Vagina (tissue), 2 donors: ENCODE results near the gene ST7. TPM values are rescaled to one million over a fixed set of nuclear protein-coding genes. Genes with fewer than 3 reads are reported as not detected.

Source experiments
- DNase-seq, 2 donors: peaks; one replicate each; pipeline ENCODE4 v3.0.0-alpha.2; 2017; ENCODE audit errors: extremely low spot score in 2 of 2
- H3K27ac ChIP-seq: fragments of 200-600 bp; sonication (generic); one replicate; pipeline ENCODE4 v1.5.1; 2019
- H3K27me3 ChIP-seq: fragments of 200-600 bp; sonication (generic); one replicate; pipeline ENCODE4 v1.5.1; 2019
- H3K36me3 ChIP-seq, 2 donors: fragments of 200-600 bp; sonication (generic); one replicate each; pipeline ENCODE4 v1.5.1; 2017 to 2019
- H3K4me1 ChIP-seq: fragments of 200-600 bp; sonication (generic); one replicate; pipeline ENCODE4 v1.5.1; 2019
- H3K4me3 ChIP-seq, 2 donors: fragments of 200-600 bp; sonication (generic); 1 replicate in 1 of 2; 2 replicates in 1 of 2; pipeline ENCODE4 v1.5.1; 2016 to 2019
- H3K9me3 ChIP-seq: fragments of 200-600 bp; sonication (generic); one replicate; pipeline ENCODE4 v1.5.1; 2019
- POLR2A ChIP-seq, 2 donors: fragments of 450-650 bp; IDR thresholded peaks; one replicate each; pipeline ENCODE4 v1.6.1; 2017; ENCODE audit warnings: antibody characterized with exemption in 2 of 2, mild to moderate bottlenecking in 2 of 2, moderate library complexity in 2 of 2
- POLR2AphosphoS5 ChIP-seq, 2 donors: sonication (generic); formaldehyde crosslinking; IDR thresholded peaks; one replicate each; pipeline ENCODE4 v1.9.0; 2017; ENCODE audit warnings: antibody characterized with exemption in 2 of 2, mild to moderate bottlenecking in 2 of 2, low read depth in 1 of 2; ENCODE audit not compliant: insufficient read depth in 1 of 2
- intact Hi-C: fragments of 100-400 bp; cut with DNase I; formaldehyde crosslinking; loops from one replicate; pipeline ENCODE4 v1.15.1; 2023
- total RNA-seq: library from RNA; depleted of rRNA; stranded (reverse); fragments of >200 nt; gene quantifications from one replicate; pipeline ENCODE4 v1.2.3, GENCODE V29; 2016
- TF ChIP-seq, protein P1 (sequence below), 3 experiments: fragments of 450-650 bp in 2 of 3; fragments of 200-600 bp in 1 of 3; sonication (generic) in 1 of 3; IDR thresholded peaks; one replicate each; pipeline ENCODE4 v1.5.1; 2017 to 2019; ENCODE audit warnings: antibody characterized with exemption in 3 of 3, mild to moderate bottlenecking in 2 of 3, moderate library complexity in 2 of 3

The ST7 gene
- total RNA-seq, 1 donor from 2014 or later = 15.2 TPM

- peaks cover 23% of the 10 kb centered on the region for H3K4me1 ChIP-seq
- H3K27ac ChIP-seq = no peak overlapping the region
- no peaks in the 10 kb centered on the region for H3K27me3 ChIP-seq
- no peak overlapping the region for H3K4me3 ChIP-seq
- H3K36me3 ChIP-seq = no peaks in the 10 kb centered on the region
- intact Hi-C loops = no loop called here
- TF ChIP-seq POLR2A (IDR thresholded peaks at IDR 0.05) = no peak
- H3K9me3 ChIP-seq = no peaks in the 10 kb centered on the region
- no peak for DNase-seq
Observed at GRCh38 chr7:117075934-117076333, 122.6 kb downstream of the ST7 start.

- intact Hi-C loops = no loop called here
- Histone ChIP-seq H3K4me1 (peaks cover 17% of the 10 kb centered on the region), H3K27me3 (no peaks in the 10 kb centered on the region), H3K4me3 (no peak overlapping the region), H3K27ac (no peak overlapping the region), H3K9me3 (no peaks in the 10 kb centered on the region), H3K36me3 (no peaks in the 10 kb centered on the region)
- TF ChIP-seq, protein P1, sequence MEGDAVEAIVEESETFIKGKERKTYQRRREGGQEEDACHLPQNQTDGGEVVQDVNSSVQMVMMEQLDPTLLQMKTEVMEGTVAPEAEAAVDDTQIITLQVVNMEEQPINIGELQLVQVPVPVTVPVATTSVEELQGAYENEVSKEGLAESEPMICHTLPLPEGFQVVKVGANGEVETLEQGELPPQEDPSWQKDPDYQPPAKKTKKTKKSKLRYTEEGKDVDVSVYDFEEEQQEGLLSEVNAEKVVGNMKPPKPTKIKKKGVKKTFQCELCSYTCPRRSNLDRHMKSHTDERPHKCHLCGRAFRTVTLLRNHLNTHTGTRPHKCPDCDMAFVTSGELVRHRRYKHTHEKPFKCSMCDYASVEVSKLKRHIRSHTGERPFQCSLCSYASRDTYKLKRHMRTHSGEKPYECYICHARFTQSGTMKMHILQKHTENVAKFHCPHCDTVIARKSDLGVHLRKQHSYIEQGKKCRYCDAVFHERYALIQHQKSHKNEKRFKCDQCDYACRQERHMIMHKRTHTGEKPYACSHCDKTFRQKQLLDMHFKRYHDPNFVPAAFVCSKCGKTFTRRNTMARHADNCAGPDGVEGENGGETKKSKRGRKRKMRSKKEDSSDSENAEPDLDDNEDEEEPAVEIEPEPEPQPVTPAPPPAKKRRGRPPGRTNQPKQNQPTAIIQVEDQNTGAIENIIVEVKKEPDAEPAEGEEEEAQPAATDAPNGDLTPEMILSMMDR (IDR thresholded peaks at IDR 0.05) = no peak
- TF ChIP-seq POLR2A (IDR thresholded peaks at IDR 0.05) (no peak), POLR2AphosphoS5 (IDR thresholded peaks at IDR 0.05; ENCODE audit: insufficient read depth in 1 of 2, low read depth in 1 of 2) (no peak)
- DNase-seq = no peak
Observed at GRCh38 chr7:117076426-117076943, 123.2 kb downstream of the ST7 start.

DNA sequence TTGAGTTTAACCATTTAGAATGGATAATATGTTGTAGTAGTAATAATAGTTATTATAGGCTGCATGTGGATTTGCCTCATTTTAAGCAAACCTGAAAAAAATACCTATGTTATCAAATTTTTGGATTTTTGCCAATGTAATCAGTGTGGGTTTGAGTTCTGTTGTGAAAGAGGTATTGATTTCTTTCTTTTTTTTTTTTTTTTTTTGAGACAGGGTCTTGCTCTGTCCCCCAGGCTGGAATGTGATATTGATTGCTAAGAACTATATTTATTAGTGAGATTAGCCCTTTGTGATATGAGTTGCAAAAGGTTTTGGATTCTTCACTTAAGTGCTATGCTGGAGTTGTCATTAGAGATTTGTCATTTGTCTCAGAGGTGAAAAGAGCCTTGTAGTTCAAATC is 124.4 kb downstream of the ST7 start:
- Histone ChIP-seq H3K36me3 (no peaks in the 10 kb centered on the region), H3K4me3 (no peak overlapping the region), H3K27me3 (no peaks in the 10 kb centered on the region), H3K9me3 (no peaks in the 10 kb centered on the region), H3K27ac (no peak overlapping the region), H3K4me1 (peaks cover 5% of the 10 kb centered on the region)
- TF ChIP-seq POLR2A (IDR thresholded peaks at IDR 0.05) = no peak
- no peak for DNase-seq
- intact Hi-C loops = no loop called here

DNA sequence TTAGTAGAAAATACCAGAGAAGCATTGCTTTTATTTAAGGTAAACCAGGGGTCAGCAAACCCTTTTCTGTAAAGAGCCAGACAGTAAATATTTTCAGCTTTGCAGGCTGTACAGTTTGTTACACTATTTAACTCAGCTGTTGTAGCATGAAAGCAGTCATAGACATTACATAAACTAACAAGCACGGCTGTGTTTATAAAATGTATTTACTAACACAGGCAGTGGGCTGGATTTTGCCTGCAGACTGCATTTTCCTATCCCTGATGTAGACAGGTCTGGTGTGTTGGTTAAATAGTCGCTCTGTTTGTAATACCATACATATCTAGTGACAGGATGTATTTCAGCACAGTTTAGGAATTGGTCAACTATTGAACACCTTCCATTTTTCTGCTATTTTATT is 129.3 kb downstream of the ST7 start:
- TF ChIP-seq POLR2AphosphoS5 (IDR thresholded peaks at IDR 0.05; ENCODE audit: insufficient read depth in 1 of 2, low read depth in 1 of 2) (no peak), POLR2A (IDR thresholded peaks at IDR 0.05) (no peak)
- TF ChIP-seq, protein P1 (IDR thresholded peaks at IDR 0.05) = no peak
- no peaks in the 10 kb centered on the region for H3K36me3 ChIP-seq
- no peaks in the 10 kb centered on the region for H3K27me3 ChIP-seq
- peaks cover 22% of the 10 kb centered on the region for H3K4me1 ChIP-seq
- intact Hi-C loops = no loop called here
- no peak overlapping the region for H3K27ac ChIP-seq
- DNase-seq = no peak
- no peaks in the 10 kb centered on the region for H3K9me3 ChIP-seq
- H3K4me3 ChIP-seq = no peak overlapping the region

DNA sequence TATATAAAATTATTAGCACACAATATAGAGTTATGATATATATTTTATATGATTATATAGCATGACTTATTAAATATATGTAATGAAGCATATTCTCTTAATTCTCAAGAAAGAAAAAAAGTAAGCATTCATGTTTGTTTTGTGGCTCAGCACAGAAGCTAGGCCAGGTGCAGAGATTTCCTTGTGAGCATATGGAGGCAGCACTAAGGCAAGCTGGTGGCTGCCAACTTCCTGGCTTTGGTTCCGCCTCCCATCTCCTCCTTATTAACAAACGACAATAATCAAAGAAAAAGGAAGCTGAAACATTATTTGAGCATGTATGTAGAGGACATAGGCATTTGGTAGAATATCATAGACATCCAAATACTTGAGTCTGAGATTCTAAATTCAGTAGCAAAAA is 130.3 kb downstream of the ST7 start:
- no peaks in the 10 kb centered on the region for H3K9me3 ChIP-seq
- H3K27me3 ChIP-seq = no peaks in the 10 kb centered on the region
- H3K4me3 ChIP-seq = no peak overlapping the region
- no peak for TF ChIP-seq POLR2AphosphoS5 (IDR thresholded peaks at IDR 0.05; ENCODE audit: insufficient read depth in 1 of 2, low read depth in 1 of 2)
- TF ChIP-seq POLR2A (IDR thresholded peaks at IDR 0.05) = no peak
- TF ChIP-seq, protein P1 (IDR thresholded peaks at IDR 0.05) = no peak
- H3K36me3 ChIP-seq = no peaks in the 10 kb centered on the region
- DNase-seq = no peak
- peaks cover 22% of the 10 kb centered on the region for H3K4me1 ChIP-seq
- intact Hi-C loops = no loop called here
- H3K27ac ChIP-seq = no peak overlapping the region

DNA sequence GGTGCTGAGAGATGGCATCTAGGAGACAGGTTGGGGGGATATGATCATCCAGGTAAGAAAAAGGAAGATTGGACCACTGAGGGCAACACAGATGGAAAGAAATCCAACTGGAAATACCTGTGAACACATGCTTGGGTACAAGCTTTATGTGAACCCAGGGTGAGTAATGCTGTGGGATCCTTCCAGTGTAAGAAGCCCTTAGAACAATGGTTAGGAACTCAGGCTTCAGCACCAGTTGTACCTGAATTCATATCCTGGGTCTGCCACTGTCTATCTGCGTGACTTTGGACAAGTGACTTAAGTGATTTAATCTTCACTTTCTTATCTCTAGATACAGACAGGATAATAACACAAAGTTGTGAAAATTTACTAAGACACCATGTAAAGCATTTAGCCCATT is 131.0 kb downstream of the ST7 start:
- no peak overlapping the region for H3K27ac ChIP-seq
- DNase-seq = no peak
- H3K9me3 ChIP-seq = no peaks in the 10 kb centered on the region
- TF ChIP-seq POLR2AphosphoS5 (IDR thresholded peaks at IDR 0.05; ENCODE audit: insufficient read depth in 1 of 2, low read depth in 1 of 2) = no peak
- no peak for TF ChIP-seq POLR2A (IDR thresholded peaks at IDR 0.05)
- TF ChIP-seq, protein P1 (IDR thresholded peaks at IDR 0.05) = no peak
- intact Hi-C loops = no loop called here
- H3K4me3 ChIP-seq = no peak overlapping the region
- no peaks in the 10 kb centered on the region for H3K36me3 ChIP-seq
- no peaks in the 10 kb centered on the region for H3K27me3 ChIP-seq
- peaks cover 22% of the 10 kb centered on the region for H3K4me1 ChIP-seq
